Epithelial cell of proximal tubule (primary cell): Measurements from ENCODE around the gene PAH. TPM values are rescaled to one million over a fixed set of nuclear protein-coding genes. Genes with fewer than 3 reads are reported as not detected.

Experiments
- DNase-seq: peaks from one replicate; pipeline ENCODE4 v3.0.0-alpha.2; 2011; ENCODE audit warnings: low read depth
- H3K4me3 ChIP-seq: 2 replicates; pipeline ENCODE4 v1.5.1; 2011; ENCODE audit warnings: low read depth, mild to moderate bottlenecking, low read length
- total RNA-seq: library from RNA; depleted of rRNA; stranded (reverse); fragments of >200 nt; gene quantifications from 2 replicates; pipeline ENCODE4 v1.2.3, GENCODE V29; 2015
- TF ChIP-seq, protein P1 (sequence below): conservative IDR thresholded peaks from 2 replicates; pipeline ENCODE4 v1.5.1; 2012; ENCODE audit warnings: low read depth, mild to moderate bottlenecking, low read length

The PAH gene
- total RNA-seq, 1 donor from 2014 or later = not detected

DNA sequence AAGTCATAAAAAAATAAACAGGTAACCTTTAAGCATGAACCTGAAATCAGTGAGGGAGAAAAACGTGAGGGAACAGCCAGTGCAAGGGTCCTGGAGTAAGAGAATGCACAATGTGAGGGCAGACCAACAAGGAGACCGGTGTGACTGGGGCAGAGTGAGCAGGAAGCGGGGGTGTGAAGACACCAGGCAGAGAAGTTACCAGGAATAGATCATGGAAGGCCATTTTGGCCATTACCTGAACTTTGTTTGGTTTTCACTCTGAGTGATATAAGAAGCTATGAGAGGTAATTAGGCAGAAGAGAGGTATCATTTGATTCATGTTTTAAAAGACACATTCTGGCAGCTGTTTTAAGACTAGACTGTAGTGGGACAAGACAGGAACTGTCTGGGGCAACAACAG, 15.0 kb downstream of the PAH start:
- TF ChIP-seq, protein P1, sequence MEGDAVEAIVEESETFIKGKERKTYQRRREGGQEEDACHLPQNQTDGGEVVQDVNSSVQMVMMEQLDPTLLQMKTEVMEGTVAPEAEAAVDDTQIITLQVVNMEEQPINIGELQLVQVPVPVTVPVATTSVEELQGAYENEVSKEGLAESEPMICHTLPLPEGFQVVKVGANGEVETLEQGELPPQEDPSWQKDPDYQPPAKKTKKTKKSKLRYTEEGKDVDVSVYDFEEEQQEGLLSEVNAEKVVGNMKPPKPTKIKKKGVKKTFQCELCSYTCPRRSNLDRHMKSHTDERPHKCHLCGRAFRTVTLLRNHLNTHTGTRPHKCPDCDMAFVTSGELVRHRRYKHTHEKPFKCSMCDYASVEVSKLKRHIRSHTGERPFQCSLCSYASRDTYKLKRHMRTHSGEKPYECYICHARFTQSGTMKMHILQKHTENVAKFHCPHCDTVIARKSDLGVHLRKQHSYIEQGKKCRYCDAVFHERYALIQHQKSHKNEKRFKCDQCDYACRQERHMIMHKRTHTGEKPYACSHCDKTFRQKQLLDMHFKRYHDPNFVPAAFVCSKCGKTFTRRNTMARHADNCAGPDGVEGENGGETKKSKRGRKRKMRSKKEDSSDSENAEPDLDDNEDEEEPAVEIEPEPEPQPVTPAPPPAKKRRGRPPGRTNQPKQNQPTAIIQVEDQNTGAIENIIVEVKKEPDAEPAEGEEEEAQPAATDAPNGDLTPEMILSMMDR = no peak
- DNase-seq = no peak
- H3K4me3 ChIP-seq = no peak overlapping the region

DNA sequence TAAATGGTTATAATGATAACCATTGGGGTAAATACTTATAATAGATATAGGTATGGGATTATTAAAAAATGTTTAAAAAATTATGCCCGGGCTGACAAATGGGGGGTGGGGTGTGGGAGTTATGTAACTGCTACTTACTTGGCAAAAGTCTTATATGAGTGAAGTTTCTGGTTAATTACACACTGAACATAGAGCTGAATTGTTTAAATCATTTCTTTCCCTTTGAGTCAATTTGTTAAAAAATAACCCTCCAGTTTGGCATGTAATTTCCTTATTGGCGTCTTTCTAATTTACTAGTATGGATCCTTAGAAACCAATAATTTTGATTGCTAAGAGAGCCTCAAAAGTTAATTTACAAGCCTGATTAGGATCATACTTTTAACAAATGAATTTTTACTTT, 16.7 kb downstream of the PAH start:
- DNase-seq = no peak
- H3K4me3 ChIP-seq = no peak overlapping the region
- TF ChIP-seq, protein P1 = no peak

DNA sequence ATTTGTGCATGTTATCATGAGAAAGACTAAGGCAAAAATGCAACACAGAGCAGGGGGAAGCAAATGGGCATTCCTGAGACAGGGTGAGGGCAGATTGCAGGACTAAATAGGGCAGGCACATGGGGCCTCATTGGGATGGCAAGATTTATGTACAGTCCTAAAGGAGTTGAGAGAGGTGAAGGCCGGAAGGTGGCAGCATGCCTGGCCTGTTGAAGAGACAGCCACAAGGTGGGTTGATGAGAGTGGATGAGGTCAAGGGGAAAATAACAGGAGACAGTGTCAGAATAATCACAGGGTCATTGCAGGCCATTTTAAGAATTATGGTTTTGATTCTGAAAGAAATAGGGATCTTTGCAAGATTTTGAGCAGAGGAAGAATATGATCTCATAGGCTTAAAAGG, 21.0 kb downstream of the PAH start:
- H3K4me3 ChIP-seq = no peak overlapping the region
- TF ChIP-seq, protein P1 = peak; percentile 59
- no peak for DNase-seq

DNA sequence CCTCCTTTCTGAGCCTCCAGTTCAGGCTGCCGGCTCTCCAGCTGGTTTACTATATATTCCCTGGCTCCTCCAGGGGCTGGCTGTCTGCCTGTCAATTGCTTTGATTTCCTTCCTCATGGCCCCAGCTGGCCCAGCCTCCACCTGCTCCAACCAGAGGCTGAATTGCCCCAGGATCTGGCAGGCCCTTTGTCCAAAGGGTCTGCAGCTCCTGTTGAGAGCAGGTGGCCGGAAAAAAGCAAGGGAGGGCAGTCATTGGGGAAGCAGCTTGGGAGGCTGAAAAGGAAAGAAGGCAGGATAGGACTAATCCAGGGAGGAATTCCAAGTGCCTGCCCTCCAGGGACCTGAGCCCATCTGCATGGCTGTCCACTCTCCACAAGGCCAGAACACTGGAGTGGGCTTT, 25.3 kb downstream of the PAH start:
- no peak overlapping the region for H3K4me3 ChIP-seq
- no peak for DNase-seq
- TF ChIP-seq, protein P1 = no peak

DNA sequence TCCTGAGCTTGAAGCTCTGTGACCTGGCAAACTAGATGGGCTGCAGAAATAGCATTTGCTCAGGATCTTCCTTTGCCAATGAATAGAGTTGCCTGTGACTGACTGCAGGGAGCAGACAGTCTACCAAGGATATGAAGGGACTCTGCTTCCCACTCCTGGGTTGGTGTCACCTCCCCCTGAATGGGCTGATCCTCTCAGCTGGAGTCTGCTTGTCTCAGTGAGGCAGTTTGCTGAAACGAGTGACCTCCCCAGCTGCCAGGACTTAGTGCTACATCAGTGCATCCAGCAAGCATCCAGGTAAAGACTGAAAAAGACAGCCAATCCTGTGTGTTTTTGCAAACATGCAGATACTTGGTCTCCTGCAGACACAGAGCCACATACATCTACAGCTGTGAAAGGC, 28.5 kb downstream of the PAH start:
- H3K4me3 ChIP-seq = no peak overlapping the region
- TF ChIP-seq, protein P1 = no peak
- no peak for DNase-seq

DNA sequence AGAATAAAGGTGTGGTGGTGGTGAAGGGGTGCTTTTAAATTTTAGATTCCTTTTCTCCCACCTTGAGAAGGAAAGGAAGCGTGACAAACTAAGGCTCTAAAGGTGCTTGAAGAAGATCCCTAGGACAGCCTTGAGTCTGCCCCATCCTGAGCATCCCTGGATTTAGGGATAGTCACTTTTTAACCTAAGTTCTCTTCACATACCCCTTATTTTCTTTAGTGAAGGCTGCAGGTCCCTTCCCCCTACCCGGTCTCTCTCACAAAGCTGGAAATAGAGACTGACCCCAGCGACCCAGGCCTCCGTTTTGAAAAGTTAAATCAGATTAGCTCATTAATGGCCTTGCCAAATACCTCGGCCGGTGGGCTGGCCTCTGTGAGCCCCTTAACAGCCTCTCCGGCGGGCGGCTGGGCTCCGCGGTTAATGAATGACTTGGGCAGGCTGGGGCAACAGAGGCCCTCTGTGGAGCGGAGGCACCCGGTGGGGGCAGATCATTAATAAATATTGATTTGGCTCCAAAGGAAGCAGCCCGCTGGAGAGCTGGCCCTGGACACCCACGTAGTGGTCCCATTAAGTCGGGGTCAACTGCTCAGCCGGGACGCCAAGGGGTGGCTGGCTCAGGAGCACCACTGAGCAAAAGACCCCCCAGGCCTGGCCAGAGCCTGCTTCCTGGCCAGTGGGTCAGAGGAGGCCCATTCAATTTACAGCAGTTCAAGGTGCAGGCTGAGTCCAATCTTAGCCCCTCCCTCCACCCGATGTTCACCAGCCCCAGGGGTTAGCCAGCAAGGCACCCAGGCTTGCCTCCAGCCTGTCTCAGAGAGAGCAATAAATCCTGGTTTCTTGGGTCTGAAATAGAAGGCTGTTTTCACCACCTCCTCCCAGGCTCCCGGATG, 31.8 kb downstream of the PAH start:
- no peak for DNase-seq
- no peak overlapping the region for H3K4me3 ChIP-seq
- TF ChIP-seq, protein P1 = no peak
